Neural cell (in vitro differentiated cells): Measurements from ENCODE around the gene NAGA. TPM values are rescaled to one million over a fixed set of nuclear protein-coding genes. Genes with fewer than 3 reads are reported as not detected.

Experiments
- H2AFZ ChIP-seq: fragments of 200-600, 300-800 bp; sonication (generic), shearing (Covaris generic); 2 replicates; pipeline ENCODE4 v1.6.0; 2014; ENCODE audit warnings: low read depth, mild to moderate bottlenecking, antibody characterized with exemption, low read length, moderate library complexity
- H3F3A ChIP-seq: fragments of 200-600 bp; shearing (Covaris generic); 2 replicates; pipeline ENCODE4 v1.6.1; 2016; ENCODE audit warnings: mild to moderate bottlenecking, moderate library complexity, mixed read lengths, antibody characterized with exemption, low read length; ENCODE audit not compliant: insufficient read depth, poor library complexity, severe bottlenecking
- H3K27ac ChIP-seq: fragments of 200-600, 300-800 bp; sonication (generic), shearing (Covaris generic); 2 replicates; pipeline ENCODE4 v1.5.1; 2014; ENCODE audit warnings: mild to moderate bottlenecking, low read length, moderate library complexity
- H3K27me3 ChIP-seq: fragments of 300-800, 200-600 bp; sonication (generic), shearing (Covaris generic); 2 replicates; pipeline ENCODE4 v1.6.0; 2014; ENCODE audit warnings: mild to moderate bottlenecking, low read depth, low read length, moderate library complexity; ENCODE audit not compliant: insufficient read depth
- H3K36me3 ChIP-seq: fragments of 300-800, 200-600 bp; sonication (generic), shearing (Covaris generic); 2 replicates; pipeline ENCODE4 v1.5.1; 2014; ENCODE audit warnings: mild to moderate bottlenecking, antibody characterized with exemption, low read length, moderate library complexity; ENCODE audit not compliant: insufficient read depth
- H3K4me2 ChIP-seq: fragments of 300-800, 200-600 bp; sonication (generic), shearing (Covaris generic); 2 replicates; pipeline ENCODE4 v1.6.0; 2014; ENCODE audit warnings: mild to moderate bottlenecking, low read length
- H3K4me3 ChIP-seq: fragments of 300-800, 200-600 bp; sonication (generic), shearing (Covaris generic); 2 replicates; pipeline ENCODE4 v1.5.1; 2014; ENCODE audit warnings: mild to moderate bottlenecking, low read length, moderate library complexity
- H3K79me2 ChIP-seq: fragments of 200-600 bp; shearing (Covaris generic); replicated peaks from 2 replicates; pipeline ENCODE4 v1.6.0; 2014; ENCODE audit warnings: mild to moderate bottlenecking, low read length, moderate library complexity; ENCODE audit not compliant: insufficient read depth
- H3K9ac ChIP-seq: fragments of 300-800, 200-600 bp; sonication (generic), shearing (Covaris generic); 2 replicates; pipeline ENCODE4 v1.6.1; 2016; ENCODE audit warnings: mild to moderate bottlenecking, low read length, mixed read lengths
- H3K9me2 ChIP-seq: fragments of 200-600 bp; shearing (Covaris generic); 2 replicates; pipeline ENCODE4 v1.6.1; 2016; ENCODE audit warnings: mild to moderate bottlenecking, low read length, mixed read lengths; ENCODE audit not compliant: insufficient read depth
- H3K9me3 ChIP-seq: fragments of 200-600, 300-800 bp; sonication (generic), shearing (Covaris generic); 2 replicates; pipeline ENCODE4 v1.6.1; 2016; ENCODE audit warnings: mild to moderate bottlenecking, mixed run types, low read length, moderate library complexity, mixed read lengths
- H4K20me1 ChIP-seq: fragments of 200-600 bp; shearing (Covaris generic); 2 replicates; pipeline ENCODE4 v1.6.1; 2016; ENCODE audit warnings: mild to moderate bottlenecking, mixed run types; ENCODE audit not compliant: insufficient read depth
- EP300 ChIP-seq: fragments of 450-650 bp; conservative IDR thresholded peaks from 2 replicates; pipeline ENCODE4 v1.6.1; 2014; ENCODE audit warnings: antibody characterized with exemption, mild to moderate bottlenecking, moderate library complexity; ENCODE audit not compliant: poor library complexity, severe bottlenecking
- EZH2 ChIP-seq: fragments of 200-600, 300-800 bp; shearing (Covaris generic), sonication (generic); IDR thresholded peaks from 2 replicates; pipeline ENCODE4 v1.6.1; 2014; ENCODE audit warnings: antibody characterized with exemption, low read length, borderline replicate concordance, mild to moderate bottlenecking; ENCODE audit not compliant: insufficient read depth, poor library complexity, severe bottlenecking
- MXI1 ChIP-seq: fragments of 450-650 bp; conservative IDR thresholded peaks from 2 replicates; pipeline ENCODE4 v1.6.1; 2014; ENCODE audit warnings: antibody characterized with exemption, mild to moderate bottlenecking; ENCODE audit not compliant: poor library complexity, severe bottlenecking
- POLR2AphosphoS5 ChIP-seq: IDR thresholded peaks from 2 replicates; pipeline ENCODE4 v1.6.1; 2012
- RAD21 ChIP-seq: fragments of 450-650 bp; conservative IDR thresholded peaks from 2 replicates; pipeline ENCODE4 v1.6.1; 2014; ENCODE audit warnings: antibody characterized with exemption, mild to moderate bottlenecking, moderate library complexity
- REST ChIP-seq: IDR thresholded peaks from 2 replicates; pipeline ENCODE4 v1.6.1; 2012; ENCODE audit warnings: borderline replicate concordance
- SMC3 ChIP-seq: fragments of 450-650 bp; conservative IDR thresholded peaks from 2 replicates; pipeline ENCODE4 v1.6.1; 2014; ENCODE audit warnings: antibody characterized with exemption, mild to moderate bottlenecking, moderate library complexity; ENCODE audit not compliant: poor library complexity
- TAF1 ChIP-seq: IDR thresholded peaks from 2 replicates; pipeline ENCODE4 v1.6.1; 2012; ENCODE audit warnings: low read depth
- polyA plus RNA-seq: library from polyadenylated mRNA; depleted of rRNA; stranded (reverse); fragments of >200 nt; gene quantifications from 2 replicates; pipeline ENCODE4 v1.2.3, GENCODE V29; 2014
- TF ChIP-seq, protein P1 (sequence below): fragments of 450-650 bp; IDR thresholded peaks from 2 replicates; pipeline ENCODE4 v1.5.1; 2014; ENCODE audit warnings: antibody characterized with exemption, mild to moderate bottlenecking, moderate library complexity; ENCODE audit not compliant: poor library complexity, severe bottlenecking

NAGA gene
- polyA plus RNA-seq, 1 donor from 2014 or later = 8.8 TPM

DNA sequence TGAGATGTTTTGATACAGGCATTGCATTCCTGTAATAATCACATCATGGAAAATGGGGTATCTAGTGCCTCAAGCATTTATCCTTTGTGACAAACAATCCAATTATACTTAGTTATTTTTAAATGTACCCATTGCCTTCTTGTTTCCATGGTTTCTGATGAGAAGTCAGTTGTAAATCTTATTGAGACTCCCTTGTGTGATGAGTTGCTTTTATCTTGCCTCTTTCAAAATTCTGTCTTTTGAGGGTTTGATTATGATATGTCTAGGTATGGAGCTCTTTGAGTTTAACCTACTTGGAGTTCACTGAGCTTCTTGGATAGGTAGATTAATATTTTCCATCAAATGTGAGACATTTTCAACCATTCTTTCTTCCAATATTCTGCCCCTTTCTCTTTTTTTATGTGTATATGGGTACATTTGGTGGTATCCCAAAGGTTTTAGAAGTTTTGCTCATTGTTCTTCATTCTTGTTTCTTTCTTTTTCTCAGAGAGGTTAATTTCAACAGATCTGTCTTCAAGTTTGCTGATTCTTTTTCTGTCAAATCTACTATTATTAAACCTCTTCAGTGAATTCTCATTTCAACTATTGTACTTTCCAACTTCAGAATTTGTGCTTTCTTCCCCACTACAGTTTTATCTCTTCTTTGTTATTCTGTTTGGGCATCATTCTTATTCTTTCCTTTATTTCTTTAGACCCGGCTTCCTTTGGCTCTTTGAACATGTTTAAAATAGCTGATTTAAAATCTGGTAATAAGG is 13.7 kb downstream of the NAGA start:
- Histone ChIP-seq H2AFZ (no peak overlapping the region), H3K79me2 (no peaks in the 10 kb centered on the region), H3K9me3 (no peaks in the 10 kb centered on the region), H3K36me3 (no peaks in the 10 kb centered on the region), H3K27me3 (no peaks in the 10 kb centered on the region), H3K4me3 (no peak overlapping the region), H3K4me2 (no peak overlapping the region), H3K9ac (no peak overlapping the region), H4K20me1 (no peaks in the 10 kb centered on the region), H3F3A (no peaks in the 10 kb centered on the region), H3K27ac (no peak overlapping the region), H3K9me2 (no peaks in the 10 kb centered on the region)
- TF ChIP-seq, protein P1, sequence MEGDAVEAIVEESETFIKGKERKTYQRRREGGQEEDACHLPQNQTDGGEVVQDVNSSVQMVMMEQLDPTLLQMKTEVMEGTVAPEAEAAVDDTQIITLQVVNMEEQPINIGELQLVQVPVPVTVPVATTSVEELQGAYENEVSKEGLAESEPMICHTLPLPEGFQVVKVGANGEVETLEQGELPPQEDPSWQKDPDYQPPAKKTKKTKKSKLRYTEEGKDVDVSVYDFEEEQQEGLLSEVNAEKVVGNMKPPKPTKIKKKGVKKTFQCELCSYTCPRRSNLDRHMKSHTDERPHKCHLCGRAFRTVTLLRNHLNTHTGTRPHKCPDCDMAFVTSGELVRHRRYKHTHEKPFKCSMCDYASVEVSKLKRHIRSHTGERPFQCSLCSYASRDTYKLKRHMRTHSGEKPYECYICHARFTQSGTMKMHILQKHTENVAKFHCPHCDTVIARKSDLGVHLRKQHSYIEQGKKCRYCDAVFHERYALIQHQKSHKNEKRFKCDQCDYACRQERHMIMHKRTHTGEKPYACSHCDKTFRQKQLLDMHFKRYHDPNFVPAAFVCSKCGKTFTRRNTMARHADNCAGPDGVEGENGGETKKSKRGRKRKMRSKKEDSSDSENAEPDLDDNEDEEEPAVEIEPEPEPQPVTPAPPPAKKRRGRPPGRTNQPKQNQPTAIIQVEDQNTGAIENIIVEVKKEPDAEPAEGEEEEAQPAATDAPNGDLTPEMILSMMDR = no peak
- no peak for TF ChIP-seq EZH2
- TF ChIP-seq MXI1 = no peak
- no peak for TF ChIP-seq POLR2AphosphoS5
- TF ChIP-seq TAF1 = no peak
- no peak for TF ChIP-seq REST
- TF ChIP-seq EP300 = no peak
- no peak for TF ChIP-seq RAD21
- no peak for TF ChIP-seq SMC3

GRCh38 chr22:42052765-42053164 is 17.8 kb downstream of the NAGA start:
- no peaks in the 10 kb centered on the region for H4K20me1 ChIP-seq
- no peaks in the 10 kb centered on the region for H3K9me2 ChIP-seq
- no peak overlapping the region for H2AFZ ChIP-seq
- no peak overlapping the region for H3K4me3 ChIP-seq
- no peak overlapping the region for H3K4me2 ChIP-seq
- TF ChIP-seq SMC3 (no peak), POLR2AphosphoS5 (no peak), RAD21 (no peak), MXI1 (no peak), REST (no peak), TAF1 (no peak), EZH2 (no peak), EP300 (no peak)
- TF ChIP-seq, protein P1 = no peak
- no peaks in the 10 kb centered on the region for H3K9me3 ChIP-seq
- H3K27me3 ChIP-seq = no peaks in the 10 kb centered on the region
- no peak overlapping the region for H3K9ac ChIP-seq
- H3K36me3 ChIP-seq = no peaks in the 10 kb centered on the region
- no peaks in the 10 kb centered on the region for H3F3A ChIP-seq
- H3K27ac ChIP-seq = no peak overlapping the region
- no peaks in the 10 kb centered on the region for H3K79me2 ChIP-seq
